K562 (cell line): ENCODE measurements around the gene FHIT. TPM values are rescaled to one million over a fixed set of nuclear protein-coding genes. Genes with fewer than 3 reads are reported as not detected.

Source experiments
- ATAC-seq: fragments of 200-7000 bp; cut with Tn5 transposase; 3 replicates; pipeline ENCODE4 v1.9.1; 2020; ENCODE audit warnings: moderate library complexity
- BruUV-seq: library from RNA; stranded (reverse); fragments of 400-500 nt; replicated peaks from 2 replicates; lab custom pipeline; 2021; lab: Mats Ljungman, UMichigan
- CTCF ChIA-PET: fragments of 300-600 bp; formaldehyde crosslinking; extraction: SDS; loops from one replicate; lab custom pipeline; 2021; ENCODE audit warnings: low intra/inter-chr PET ratio; lab: Yijun Ruan, JAX
- POLR2A ChIA-PET: fragments of 300-600, 350-650 bp; sonication (Branson Sonifier 250); formaldehyde crosslinking; extraction: SDS; loops from one replicate; lab custom pipeline; 2021; ENCODE audit warnings: antibody characterized with exemption, inconsistent platforms; lab: Yijun Ruan, JAX
- DNase-seq, 4 experiments: peaks; one replicate each; pipeline versions ENCODE4 v3.0.0 to v3.0.0-alpha.2; 2011 to 2018; ENCODE audit warnings: low spot score in 3 of 4, mixed read lengths in 3 of 4; ENCODE audit errors: extremely low read depth in 1 of 4
- FAIRE-seq: peaks from 2 replicates; lab custom pipeline; 2011; peaks lifted over from hg19 to GRCh38; lab: Jason Lieb, UNC
- H2AFZ ChIP-seq: 2 replicates; pipeline ENCODE4 v1.6.0; 2011; ENCODE audit warnings: low read depth, low read length, control low read depth, inconsistent platforms
- H3K27ac ChIP-seq: fragments of 200-600 bp; 3 replicates; pipeline ENCODE4 v1.8.0; 2011; ENCODE audit warnings: low read depth, mild to moderate bottlenecking, control low read depth, inconsistent platforms, low read length, moderate library complexity, mixed read lengths; ENCODE audit errors: extremely low read depth
- H3K27me3 ChIP-seq, 2 experiments: fragments of 300-600 bp in 1 of 2; 2 replicates in 1 of 2; 3 replicates in 1 of 2; pipeline versions ENCODE4 v1.6.0 to v1.8.0; 2011; ENCODE audit warnings: inconsistent platforms in 2 of 2, low read length in 2 of 2, mild to moderate bottlenecking in 1 of 2, mixed read lengths in 1 of 2, moderate library complexity in 1 of 2; ENCODE audit not compliant: control insufficient read depth in 2 of 2, insufficient read depth in 2 of 2
- H3K36me3 ChIP-seq: fragments of 300-600 bp; 3 replicates; pipeline ENCODE4 v1.8.0; 2011; ENCODE audit warnings: mild to moderate bottlenecking, low read length, inconsistent platforms; ENCODE audit not compliant: control insufficient read depth, insufficient read depth
- H3K4me1 ChIP-seq, 2 experiments: fragments of 200-600 bp in 1 of 2; replicated peaks in 1 of 2; 2 replicates in 1 of 2; 3 replicates in 1 of 2; pipeline versions ENCODE4 v1.5.1 to v1.8.0; 2011; ENCODE audit warnings: inconsistent platforms in 2 of 2, low read length in 2 of 2, mild to moderate bottlenecking in 1 of 2, mixed read lengths in 1 of 2, moderate library complexity in 1 of 2; ENCODE audit not compliant: control insufficient read depth in 2 of 2, insufficient read depth in 2 of 2
- H3K4me2 ChIP-seq: 2 replicates; pipeline ENCODE4 v1.6.1; 2011; ENCODE audit warnings: low read length, control low read depth, inconsistent platforms, mixed read lengths; ENCODE audit not compliant: insufficient read depth
- H3K4me3 ChIP-seq: fragments of 200-600 bp; sonication (generic), shearing (Covaris generic); 2 replicates; pipeline ENCODE4 v1.5.1; 2016; ENCODE audit warnings: control low read depth, inconsistent platforms
- H3K79me2 ChIP-seq: fragments of 200-600 bp; 3 replicates; pipeline ENCODE4 v1.8.0; 2011; ENCODE audit warnings: low read length, inconsistent platforms; ENCODE audit not compliant: control insufficient read depth, insufficient read depth
- H3K9ac ChIP-seq, 2 experiments: 2 replicates each; pipeline versions ENCODE4 v1.6.0 to v1.6.1; 2011; ENCODE audit warnings: low read depth in 2 of 2, low read length in 2 of 2, control low read depth in 1 of 2, inconsistent platforms in 1 of 2, mild to moderate bottlenecking in 1 of 2, mixed read lengths in 1 of 2; ENCODE audit not compliant: insufficient read depth in 1 of 2
- H3K9me1 ChIP-seq: one replicate; pipeline ENCODE4 v1.6.0; 2011; ENCODE audit warnings: inconsistent platforms, mild to moderate bottlenecking, low read length, moderate library complexity; ENCODE audit not compliant: control insufficient read depth, insufficient read depth
- H3K9me3 ChIP-seq: replicated peaks from 2 replicates; pipeline ENCODE4 v1.5.1; 2011; ENCODE audit warnings: low read depth, low read length, inconsistent platforms; ENCODE audit not compliant: control insufficient read depth, insufficient read depth
- H4K20me1 ChIP-seq: replicated peaks from 2 replicates; pipeline ENCODE4 v1.6.1; 2011; ENCODE audit warnings: low read length, inconsistent platforms, mixed read lengths; ENCODE audit not compliant: control insufficient read depth, insufficient read depth
- CEBPB ChIP-seq: fragments of 450-650 bp; IDR thresholded peaks from 2 replicates; pipeline ENCODE4 v1.6.1; 2016; ENCODE audit warnings: missing genetic modification characterization, missing compliant biosample characterization
- CTCFL ChIP-seq: IDR thresholded peaks from 2 replicates; pipeline ENCODE4 v1.6.1; 2011; ENCODE audit warnings: borderline replicate concordance, low read depth, mild to moderate bottlenecking, moderate library complexity, low read length; ENCODE audit not compliant: insufficient read depth, poor library complexity, severe bottlenecking
- HIVEP1 ChIP-seq: fragments of 250-450 bp; sonication (Bioruptor Pico); IDR thresholded peaks from 2 replicates; pipeline ENCODE4 v1.4.0; 2020; ENCODE audit warnings: mild to moderate bottlenecking
- NCOA2 ChIP-seq, 2 experiments: fragments of 450-650 bp; IDR thresholded peaks; 2 replicates each; pipeline ENCODE4 v1.6.1; 2018; ENCODE audit warnings: mild to moderate bottlenecking in 2 of 2, moderate library complexity in 1 of 2; ENCODE audit not compliant: partially characterized antibody in 2 of 2
- NCOR1 ChIP-seq: fragments of 450-650 bp; IDR thresholded peaks from 2 replicates; pipeline ENCODE4 v1.6.1; 2016; ENCODE audit warnings: mild to moderate bottlenecking, moderate library complexity
- PKNOX1 ChIP-seq: fragments of 450-650 bp; IDR thresholded peaks from 2 replicates; pipeline ENCODE4 v1.6.1; 2016
- SFPQ ChIP-seq: fragments of 200-400 bp; formaldehyde crosslinking; IDR thresholded peaks from 2 replicates; pipeline ENCODE4 v1.6.1; 2017; ENCODE audit warnings: mild to moderate bottlenecking, low read depth, low read length, moderate library complexity
- SIX5 ChIP-seq, 2 experiments: IDR thresholded peaks; 2 replicates each; pipeline ENCODE4 v1.6.1; 2011; ENCODE audit warnings: low read length in 2 of 2, borderline replicate concordance in 1 of 2, low read depth in 1 of 2, mild to moderate bottlenecking in 1 of 2, moderate library complexity in 1 of 2; ENCODE audit not compliant: insufficient read depth in 1 of 2
- SP2 ChIP-seq: IDR thresholded peaks from 2 replicates; pipeline ENCODE4 v1.6.1; 2011; ENCODE audit warnings: mild to moderate bottlenecking, low read depth, low read length, moderate library complexity; ENCODE audit not compliant: poor library complexity, severe bottlenecking; ENCODE audit errors: extremely low read depth
- ZNF134 ChIP-seq: fragments of 250-450 bp; sonication (Bioruptor Pico); conservative IDR thresholded peaks from 2 replicates; pipeline ENCODE4 v1.4.0; 2020
- ZNF24 ChIP-seq: fragments of 450-650 bp; IDR thresholded peaks from 2 replicates; pipeline ENCODE4 v1.6.1; 2016
- ZNF324 ChIP-seq: fragments of 250-450 bp; sonication (Bioruptor Pico); IDR thresholded peaks from 2 replicates; pipeline ENCODE4 v1.4.0; 2020; ENCODE audit warnings: mild to moderate bottlenecking
- ZNF592 ChIP-seq: fragments of 450-650 bp; IDR thresholded peaks from 2 replicates; pipeline ENCODE4 v1.6.1; 2017; ENCODE audit warnings: antibody characterized with exemption, mild to moderate bottlenecking
- ZNF695 ChIP-seq: fragments of 450-650 bp; formaldehyde crosslinking; IDR thresholded peaks from 2 replicates; pipeline ENCODE4 v1.4.0; 2020; ENCODE audit warnings: mild to moderate bottlenecking, moderate library complexity
- WGBS: fragments of 100-300 bp; shearing (Covaris generic); methylation state at CpG from one replicate; pipeline ENCODE4 v1.1.6; 2016; ENCODE audit warnings: low coverage, mixed read lengths; ENCODE audit not compliant: insufficient coverage; ENCODE audit errors: missing lambda C conversion rate; 5-methylcytosine and 5-hydroxymethylcytosine counted together
- in situ Hi-C: fragments of 300-500 bp; cut with MboI; formaldehyde crosslinking; loops from 4 replicates; pipeline ENCODE4 v1.15.0; 2018; ENCODE audit warnings: inconsistent platforms, mixed read lengths
- intact Hi-C: fragments of 100-400 bp; cut with micrococcal nuclease; formaldehyde crosslinking; loops from 2 replicates; pipeline ENCODE4 v1.14.2; 2022
- polyA plus RNA-seq, 8 experiments: library from polyadenylated mRNA; depleted of rRNA in 4 of 8; stranded (reverse) in 5 of 8; unstranded in 3 of 8; fragments of >200 nt; fragmentation: Nextera tagmentation in 2 of 8; fragmentation: Illumina TruSeq in 1 of 8; extraction: Ambion mirVana in 2 of 8; extraction: Trizol in 1 of 8; gene quantifications; 2 replicates each; pipeline versions ENCODE4 v1.2.1 to v1.2.3, GENCODE V29; 2011 to 2014; ENCODE audit warnings: inconsistent platforms in 1 of 8, missing spikeins in 1 of 8
- total RNA-seq, 7 experiments: library from RNA; depleted of rRNA in 6 of 7; stranded (reverse); fragments of >200 nt in 6 of 7; fragmentation: Illumina TruSeq in 2 of 7; extraction: Trizol in 2 of 7; gene quantifications; 2 replicates each; pipeline versions ENCODE4 v1.2.1 to v1.2.3, GENCODE V29; 2011 to 2021; ENCODE audit warnings: low replicate concordance in 1 of 7

Gene FHIT
- total and polyA plus RNA-seq, 9 of the 15 experiments (the other 6 are each of a cell fraction or from before 2014, with no cell fraction given), result 1.7 to 9.1 (median 4.3) TPM

- Histone ChIP-seq H2AFZ (no peak overlapping the region), H3K4me1 (no peaks in the 10 kb centered on the region), H4K20me1 (no peaks in the 10 kb centered on the region), H3K79me2 (no peaks in the 10 kb centered on the region), H3K36me3 (no peaks in the 10 kb centered on the region), H3K4me3 (no peak overlapping the region), H3K9ac (no peak overlapping the region), H3K27me3 (no peaks in the 10 kb centered on the region), H3K9me3 (no peaks in the 10 kb centered on the region), H3K27ac (no peak overlapping the region), H3K9me1 (no peaks in the 10 kb centered on the region), H3K4me2 (no peak overlapping the region)
- ATAC-seq (no peak), DNase-seq (peak; percentile 1 to 8 (median 5)), FAIRE-seq (no peak)
- 0% methylated on average over 2 of the region's 2 CpGs for WGBS
- ChIA-PET POLR2A (no interaction called here), CTCF (no interaction called here)
- intact Hi-C loops (no loop called here), in situ Hi-C loops (no loop called here)
- no TSS peak for BruUV-seq
- no peak for TF ChIP-seq SFPQ
- no peak for TF ChIP-seq ZNF695
- TF ChIP-seq CEBPB (tag), result no peak
- no peak for TF ChIP-seq ZNF324 (CRISPR knock-in tag)
- TF ChIP-seq ZNF134 (CRISPR knock-in tag), result no peak
- no peak for TF ChIP-seq CTCFL
- no peak for TF ChIP-seq NCOR1
- TF ChIP-seq NCOA2 (IDR thresholded peaks at IDR 0.05; ENCODE audit: partially characterized antibody in 2 of 2), result no peak
- no peak for TF ChIP-seq ZNF24
- TF ChIP-seq SIX5 (IDR thresholded peaks at IDR 0.05; ENCODE audit: borderline replicate concordance in 1 of 2, insufficient read depth in 1 of 2, low read depth in 1 of 2, low read length in 2 of 2), result no peak
- no peak for TF ChIP-seq SP2
- TF ChIP-seq HIVEP1, result no peak
- no peak for TF ChIP-seq ZNF592
- TF ChIP-seq PKNOX1, result no peak
These were observed 449.9 kb downstream of the FHIT start for GRCh38 chr3:60801307-60801706.
